ENCODE data around the gene PRKACG.
A peak's percentile ranks its signal among the peaks of the same experiment; 100 is the strongest.

Gene PRKACG

DNA sequence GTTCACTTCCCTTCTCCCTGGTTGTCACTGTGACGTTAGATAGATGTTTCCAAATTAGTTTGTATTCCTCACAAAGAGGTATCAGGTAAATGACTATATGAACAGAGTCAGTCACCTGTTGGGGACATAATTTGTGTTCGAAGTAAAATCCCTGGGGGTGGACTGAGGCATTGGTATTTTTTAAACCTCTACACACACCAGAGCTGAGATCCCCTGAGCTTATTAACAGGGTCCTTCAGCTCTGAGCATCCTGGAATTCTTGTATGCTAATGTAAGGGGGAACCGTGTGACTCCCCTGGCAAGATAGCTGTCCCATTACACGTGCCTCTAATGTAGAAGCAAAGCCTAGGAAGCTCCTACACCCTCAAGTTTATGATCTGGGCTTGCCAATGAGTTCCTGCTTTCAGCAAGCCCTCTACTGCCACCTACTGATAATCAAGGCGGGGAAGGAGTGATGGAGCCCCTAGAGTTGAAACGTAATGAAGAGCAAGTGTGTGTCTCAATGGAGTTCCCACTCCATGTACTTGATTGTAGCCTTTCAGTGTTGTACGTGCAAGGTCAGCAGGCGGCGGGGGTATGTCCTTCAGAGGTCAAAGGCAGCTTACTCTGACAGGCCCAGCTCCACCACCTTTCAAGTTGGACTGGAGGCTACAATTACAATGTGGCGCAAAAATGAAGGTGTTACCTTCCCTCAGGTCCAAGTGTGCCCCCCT is 14.4 kb downstream of the PRKACG start:
- H4K20me1 ChIP-seq (ENCODE audit: insufficient read depth, low read length) = no peaks in the 10 kb centered on the region
- no peaks in the 10 kb centered on the region for H3K79me2 ChIP-seq (ENCODE audit: low read length)
- H3K27ac ChIP-seq (ENCODE audit: low read length) = no peak overlapping the region
- no peak overlapping the region for H3K4me3 ChIP-seq (ENCODE audit: low read length)
- no peak overlapping the region for H3K9ac ChIP-seq (ENCODE audit: low read length)
- no peak overlapping the region for H3K4me2 ChIP-seq (ENCODE audit: low read length)
- no peak for TF ChIP-seq EZH2phosphoT487 (IDR thresholded peaks at IDR 0.05; ENCODE audit: low read depth)
- peak; percentile 89 for TF ChIP-seq CTCF (IDR thresholded peaks at IDR 0.05; ENCODE audit: low read depth, low read length)
- no peaks in the 10 kb centered on the region for H3K36me3 ChIP-seq (replicated peaks; ENCODE audit: low read depth, low read length)
- H3K27me3 ChIP-seq (ENCODE audit: low read depth, low read length) = peaks cover 35% of the 10 kb centered on the region
- no peaks in the 10 kb centered on the region for H3K9me3 ChIP-seq (ENCODE audit: insufficient read depth, low read length)
- H3K4me1 ChIP-seq (ENCODE audit: low read length) = peaks cover 7% of the 10 kb centered on the region; the same call in 1 of the 2 replicates
- H2AFZ ChIP-seq (ENCODE audit: low read depth, low read length) = peak overlapping the region; percentile 15; the same call in 1 of the 2 replicates

DNA sequence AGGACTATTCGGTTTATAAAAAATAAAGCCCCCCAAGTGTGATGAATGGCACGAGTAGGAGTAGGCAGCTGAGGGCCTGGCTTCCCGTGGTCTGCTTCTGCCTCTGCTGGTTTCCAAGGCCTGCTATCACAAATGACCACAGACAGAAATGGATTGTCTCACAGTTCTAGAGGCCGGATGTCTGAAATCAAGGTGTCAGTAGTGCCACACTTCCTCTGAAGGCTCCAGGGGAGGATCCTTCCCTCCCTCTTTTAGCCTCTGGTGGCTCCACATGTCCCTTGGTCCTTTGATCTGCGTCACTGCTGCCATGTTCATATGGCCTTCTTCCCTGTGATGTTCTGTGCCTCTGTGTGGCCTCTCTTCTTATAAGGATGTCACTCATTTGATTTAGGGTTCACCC is 15.1 kb downstream of the PRKACG start:
- Histone ChIP-seq H3K4me3 (ENCODE audit: low read length) (no peak overlapping the region), H3K36me3 (replicated peaks; ENCODE audit: low read depth, low read length) (no peaks in the 10 kb centered on the region), H3K27me3 (ENCODE audit: low read depth, low read length) (peaks cover 28% of the 10 kb centered on the region), H3K4me1 (ENCODE audit: low read length) (peaks cover 7% of the 10 kb centered on the region; the same call in 1 of the 2 replicates), H3K79me2 (ENCODE audit: low read length) (no peaks in the 10 kb centered on the region), H3K4me2 (ENCODE audit: low read length) (no peak overlapping the region), H2AFZ (ENCODE audit: low read depth, low read length) (no peak overlapping the region), H3K9ac (ENCODE audit: low read length) (no peak overlapping the region), H3K9me3 (ENCODE audit: insufficient read depth, low read length) (no peaks in the 10 kb centered on the region), H3K27ac (ENCODE audit: low read length) (no peak overlapping the region), H4K20me1 (ENCODE audit: insufficient read depth, low read length) (no peaks in the 10 kb centered on the region)
- no peak for TF ChIP-seq EZH2phosphoT487 (IDR thresholded peaks at IDR 0.05; ENCODE audit: low read depth)
- no peak for TF ChIP-seq CTCF (IDR thresholded peaks at IDR 0.05; ENCODE audit: low read depth, low read length)

DNA sequence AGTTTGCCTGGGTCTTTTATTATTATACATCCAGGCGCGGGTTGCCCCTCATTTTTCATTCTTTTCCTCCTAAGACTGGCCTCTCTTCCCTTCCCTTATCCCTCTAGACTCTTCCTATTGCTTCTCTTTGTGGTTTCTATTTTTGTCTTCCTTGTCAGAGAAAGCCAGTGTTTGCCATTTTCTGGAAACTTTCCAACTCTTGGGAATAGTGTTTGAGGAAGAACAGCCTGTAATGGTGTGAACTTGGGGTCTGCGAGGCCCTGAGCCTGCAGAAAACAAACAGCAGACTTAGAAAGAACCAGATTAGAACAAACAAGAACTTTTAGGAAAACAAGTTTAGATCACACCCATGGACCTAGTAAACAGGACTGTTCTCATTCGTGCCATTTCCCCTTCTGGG is 15.5 kb downstream of the PRKACG start:
- Histone ChIP-seq H3K27me3 (ENCODE audit: low read depth, low read length) (peaks cover 25% of the 10 kb centered on the region), H3K4me1 (ENCODE audit: low read length) (peaks cover 7% of the 10 kb centered on the region; the same call in 1 of the 2 replicates), H3K79me2 (ENCODE audit: low read length) (no peaks in the 10 kb centered on the region), H3K4me2 (ENCODE audit: low read length) (no peak overlapping the region), H3K9ac (ENCODE audit: low read length) (no peak overlapping the region), H3K9me3 (ENCODE audit: insufficient read depth, low read length) (no peaks in the 10 kb centered on the region), H3K36me3 (replicated peaks; ENCODE audit: low read depth, low read length) (no peaks in the 10 kb centered on the region), H4K20me1 (ENCODE audit: insufficient read depth, low read length) (no peaks in the 10 kb centered on the region), H3K4me3 (ENCODE audit: low read length) (no peak overlapping the region), H2AFZ (ENCODE audit: low read depth, low read length) (no peak overlapping the region), H3K27ac (ENCODE audit: low read length) (no peak overlapping the region)
- TF ChIP-seq CTCF (IDR thresholded peaks at IDR 0.05; ENCODE audit: low read depth, low read length) (no peak), EZH2phosphoT487 (IDR thresholded peaks at IDR 0.05; ENCODE audit: low read depth) (no peak)

DNA sequence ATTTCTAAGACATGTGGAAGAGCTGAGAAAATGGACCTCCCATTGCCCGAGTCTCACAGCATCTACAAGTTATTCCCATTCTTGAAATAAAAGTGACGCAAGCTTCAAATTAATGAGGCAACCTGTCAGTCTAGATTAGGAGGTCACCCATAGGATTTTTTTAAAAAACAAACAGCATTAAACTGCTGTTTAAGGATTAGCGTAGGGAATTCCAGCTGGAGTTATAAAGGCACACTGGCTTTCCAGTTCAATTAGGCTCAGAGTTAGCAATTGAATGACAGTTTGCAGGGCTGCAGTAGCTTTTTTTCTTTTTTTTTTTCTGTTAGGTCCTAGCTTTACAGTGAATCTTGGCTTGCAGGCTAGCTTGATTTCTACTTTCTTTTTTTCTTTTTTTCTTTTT is 16.2 kb downstream of the PRKACG start:
- Histone ChIP-seq H3K4me1 (ENCODE audit: low read length) (peaks cover 7% of the 10 kb centered on the region; the same call in 1 of the 2 replicates), H3K9ac (ENCODE audit: low read length) (no peak overlapping the region), H4K20me1 (ENCODE audit: insufficient read depth, low read length) (no peaks in the 10 kb centered on the region), H3K4me2 (ENCODE audit: low read length) (no peak overlapping the region), H3K79me2 (ENCODE audit: low read length) (no peaks in the 10 kb centered on the region), H3K9me3 (ENCODE audit: insufficient read depth, low read length) (no peaks in the 10 kb centered on the region), H3K4me3 (ENCODE audit: low read length) (no peak overlapping the region), H3K27me3 (ENCODE audit: low read depth, low read length) (peaks cover 20% of the 10 kb centered on the region), H3K27ac (ENCODE audit: low read length) (no peak overlapping the region), H2AFZ (ENCODE audit: low read depth, low read length) (no peak overlapping the region), H3K36me3 (replicated peaks; ENCODE audit: low read depth, low read length) (no peaks in the 10 kb centered on the region)
- TF ChIP-seq EZH2phosphoT487 (IDR thresholded peaks at IDR 0.05; ENCODE audit: low read depth) (no peak), CTCF (IDR thresholded peaks at IDR 0.05; ENCODE audit: low read depth, low read length) (no peak)
